ENCODE results near the gene KDELR1.
"Not testable (repeated sequence)": the region's sequence is repeated elsewhere in the genome, so short reads cannot be mapped to it uniquely, and the experiment has no call there.

The KDELR1 gene

GRCh38 chr19:48394331-48395169, 3.2 kb upstream of the KDELR1 start:
- TF ChIP-seq CTCF (IDR thresholded peaks at IDR 0.05; ENCODE audit: control insufficient read depth, extremely low read depth, insufficient read depth) = no peak
- H3K4me3 ChIP-seq (ENCODE audit: low read depth, low read length) = no peak overlapping the region
- no peak for DNase-seq (ENCODE audit: low read depth)

- TF ChIP-seq CTCF (IDR thresholded peaks at IDR 0.05; ENCODE audit: control insufficient read depth, extremely low read depth, insufficient read depth) = no peak
- DNase-seq (ENCODE audit: low read depth) = no peak
- no peak within 1 kb of the TSS for H3K4me3 ChIP-seq (ENCODE audit: low read depth, low read length)
Measured at GRCh38 chr19:48393559-48394330, 2.4 kb upstream of the KDELR1 start, which contains the start of gene GRIN2D. GRIN2D (plus strand) TSS chr19:48393668; CDS start chr19:48398393, 4,725 bp downstream.

- TF ChIP-seq CTCF (IDR thresholded peaks at IDR 0.05; ENCODE audit: control insufficient read depth, extremely low read depth, insufficient read depth) = no peak
- H3K4me3 ChIP-seq (ENCODE audit: low read depth, low read length) = no peak overlapping the region
- DNase-seq (ENCODE audit: low read depth) = no peak
Measured at GRCh38 chr19:48392860-48393558, 1.7 kb upstream of the KDELR1 start.

GRCh38 chr19:48392006-48392344, 624 bp upstream of the KDELR1 start:
- H3K4me3 ChIP-seq (ENCODE audit: low read depth, low read length) = not testable (repeated sequence)

GRCh38 chr19:48390188-48391099, 907 bp downstream of the KDELR1 start:
- no peak for DNase-seq (ENCODE audit: low read depth)
- H3K4me3 ChIP-seq (ENCODE audit: low read depth, low read length) = peak overlapping the region; percentile 85
- 0 out of 2 replicates have a peak, but pooled peaks have one; percentile 12 for TF ChIP-seq CTCF (IDR thresholded peaks at IDR 0.05; ENCODE audit: control insufficient read depth, extremely low read depth, insufficient read depth)

More at GRCh38 chr19:48392006-48392344, 624 bp upstream of the KDELR1 start:
- DNase-seq (ENCODE audit: low read depth) = not testable (repeated sequence)

- no peak overlapping the region for H3K4me3 ChIP-seq (ENCODE audit: low read depth, low read length)
- TF ChIP-seq CTCF (IDR thresholded peaks at IDR 0.05; ENCODE audit: control insufficient read depth, extremely low read depth, insufficient read depth) = no peak
Measured at GRCh38 chr19:48386981-48387380, 4.4 kb downstream of the KDELR1 start.

More at GRCh38 chr19:48386981-48387380, 4.4 kb downstream of the KDELR1 start:
- no peak for DNase-seq (ENCODE audit: low read depth)
